Measurements from ENCODE around the gene PRDM4. TPM values are rescaled to one million over a fixed set of nuclear protein-coding genes. Genes with fewer than 3 reads are reported as not detected.

The PRDM4 gene
- polyA plus RNA-seq, 1 of the 3 experiments (the other 2 are of a cell fraction) = 22.1 TPM

- DNase-seq = peak; percentile 60
- Histone ChIP-seq H2AFZ (ENCODE audit: low read depth) (peak overlapping the region; percentile 99), H3K36me3 (replicated peaks in 1 of 2; ENCODE audit: control insufficient read depth in 1 of 2, insufficient read depth in 2 of 2, low read length in 1 of 2) (peaks cover 14 to 16% of the 10 kb centered on the region in 2 experiments), H3K4me2 (peak overlapping the region; percentile 93), H3K27ac (ENCODE audit: low read depth in 2 of 2, low read length in 1 of 2) (peak overlapping the region; percentile 59 to 68; a peak in 2 of 4 replicates), H3K9me3 (no peaks in the 10 kb centered on the region), H4K20me1 (ENCODE audit: insufficient read depth) (no peaks in the 10 kb centered on the region), H3K4me3 (ENCODE audit: low read depth in 2 of 2, low read length in 1 of 2) (peak overlapping the region; percentile 88 to 96), H3K4me1 (ENCODE audit: control insufficient read depth in 1 of 2, insufficient read depth in 2 of 2, low read depth in 1 of 2, low read length in 1 of 2) (peaks cover 0 to 7% of the 10 kb centered on the region in 2 experiments; a peak in 2 of 4 replicates), H3K9ac (peak overlapping the region; percentile 95), H3K79me2 (ENCODE audit: insufficient read depth) (peaks cover 38% of the 10 kb centered on the region), H3K9me2 (no peaks in the 10 kb centered on the region), H3F3A (replicated peaks; ENCODE audit: insufficient read depth) (peaks cover 4% of the 10 kb centered on the region), H3K27me3 (ENCODE audit: insufficient read depth) (no peaks in the 10 kb centered on the region; the same call in 1 of the 2 replicates)
- 19% methylated on average over 9 of the region's 9 CpGs for WGBS (ENCODE audit: low lambda C conversion rate)
- POLR2A ChIA-PET = interaction anchor here (0.7 kb wide), 2 partner anchors 13 to 30 kb away, joined by 3 read pairs; no protein-coding TSS in a partner anchor
- TF ChIP-seq USF1 (IDR thresholded peaks at IDR 0.05; ENCODE audit: borderline replicate concordance, low read depth) (peak; percentile 19; the same call in 1 of the 2 replicates), CTCF (IDR thresholded peaks at IDR 0.05) (no peak)
- CTCF ChIA-PET = interaction anchor here (0.7 to 1.9 kb wide), 6 partner anchors 9 to 553 kb away, joined by 3 to 8 read pairs (median 4); no protein-coding TSS in a partner anchor
Measured at GRCh38 chr12:107684990-107685359, 76.0 kb downstream of the PRDM4 start.

- POLR2A ChIA-PET = no interaction called here
- DNase-seq = no peak
- Histone ChIP-seq H3K9me2 (no peaks in the 10 kb centered on the region), H3K4me2 (peak overlapping the region; percentile 93), H3K9ac (no peak overlapping the region), H2AFZ (ENCODE audit: low read depth) (no peak overlapping the region), H3K27ac (ENCODE audit: low read depth in 2 of 2, low read length in 1 of 2) (no peak overlapping the region), H3K4me3 (ENCODE audit: low read depth in 2 of 2, low read length in 1 of 2) (no peak overlapping the region; a peak in 2 of 4 replicates), H3K36me3 (replicated peaks in 1 of 2; ENCODE audit: control insufficient read depth in 1 of 2, insufficient read depth in 2 of 2, low read length in 1 of 2) (peaks cover 8 to 10% of the 10 kb centered on the region in 2 experiments), H4K20me1 (ENCODE audit: insufficient read depth) (no peaks in the 10 kb centered on the region), H3F3A (replicated peaks; ENCODE audit: insufficient read depth) (peaks cover 4% of the 10 kb centered on the region), H3K79me2 (ENCODE audit: insufficient read depth) (peaks cover 36% of the 10 kb centered on the region), H3K4me1 (ENCODE audit: control insufficient read depth in 1 of 2, insufficient read depth in 2 of 2, low read depth in 1 of 2, low read length in 1 of 2) (peaks cover 0 to 7% of the 10 kb centered on the region in 2 experiments; a peak in 2 of 4 replicates), H3K9me3 (no peaks in the 10 kb centered on the region), H3K27me3 (ENCODE audit: insufficient read depth) (no peaks in the 10 kb centered on the region; the same call in 1 of the 2 replicates)
- CTCF ChIA-PET = interaction anchor here (1.1 to 1.9 kb wide), 4 partner anchors 8 to 281 kb away, joined by 3 to 8 read pairs (median 6); no protein-coding TSS in a partner anchor
- no peak for TF ChIP-seq MEF2A (IDR thresholded peaks at IDR 0.05; ENCODE audit: borderline replicate concordance, low read depth)
- TF ChIP-seq RAD21 (IDR thresholded peaks at IDR 0.05; ENCODE audit: low read length) = no peak
- TF ChIP-seq NFIC (IDR thresholded peaks at IDR 0.05; ENCODE audit: borderline replicate concordance) = no peak
- TF ChIP-seq GABPA (IDR thresholded peaks at IDR 0.05; ENCODE audit: low read depth) = no peak
- no peak for TF ChIP-seq CHD2 (IDR thresholded peaks at IDR 0.05; ENCODE audit: low read length, partially characterized antibody)
- no peak for TF ChIP-seq TCF12 (IDR thresholded peaks at IDR 0.05)
- no peak for TF ChIP-seq SMC3 (IDR thresholded peaks at IDR 0.05; ENCODE audit: low read depth, low read length)
- TF ChIP-seq TAF1 (IDR thresholded peaks at IDR 0.05; ENCODE audit: borderline replicate concordance, low read depth, low read length) = no peak
- no peak for TF ChIP-seq PBX3 (IDR thresholded peaks at IDR 0.05)
- WGBS (ENCODE audit: low lambda C conversion rate) = 78% methylated on average over 3 of the region's 3 CpGs
Measured at GRCh38 chr12:107684029-107684795, 76.7 kb downstream of the PRDM4 start.

Other genes starting within 250 kb of the PRDM4 start
- 129 and 165 TPM in 2 replicates for gene PWP1, start 75.3 kb downstream of the PRDM4 start, polyA plus RNA-seq (2012; rRNA removed)
- not detected in 2 replicates for gene ASCL4, start 13.6 kb upstream of the PRDM4 start, polyA plus RNA-seq (2012; rRNA removed)